ENCODE data around the gene PEBP1. TPM values are rescaled to one million over a fixed set of nuclear protein-coding genes. Genes with fewer than 3 reads are reported as not detected.

PEBP1 gene
- total RNA-seq, 1 donor from 2014 or later = 275 TPM

DNA sequence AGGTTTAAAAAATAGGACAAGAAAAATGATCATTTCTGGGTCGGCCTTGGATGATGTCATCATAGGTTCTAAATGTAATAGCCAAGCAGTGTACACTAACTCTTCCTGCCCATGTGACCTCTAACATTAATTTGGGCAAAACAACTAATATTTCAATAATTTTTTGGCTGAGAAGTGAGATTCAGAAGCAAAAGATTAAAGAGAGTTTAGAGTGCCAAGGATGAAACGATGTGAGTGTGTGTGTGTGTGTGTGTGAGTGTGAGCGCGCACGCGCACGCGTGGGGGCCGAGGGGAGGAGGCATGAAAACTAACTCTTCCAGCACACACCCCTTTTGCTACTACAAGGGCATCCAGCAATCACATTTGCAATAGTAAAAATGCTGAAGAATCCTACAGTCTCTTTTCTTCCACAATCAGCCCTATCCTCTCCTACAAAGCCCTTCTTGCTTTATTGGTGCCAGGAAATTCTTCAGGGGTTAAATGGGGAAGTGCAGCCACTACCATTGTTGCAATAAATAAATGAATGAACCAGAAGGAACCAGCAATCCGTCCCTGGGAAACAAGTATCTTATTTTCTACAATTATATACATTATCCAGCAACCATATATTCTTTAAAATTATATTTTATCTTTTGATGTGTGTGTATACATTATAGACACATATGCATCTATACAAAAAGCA lies 52.9 kb downstream of the PEBP1 start:
- DNase-seq (ENCODE audit: low spot score in 2 of 2) (no peak), FAIRE-seq (no peak)

DNA sequence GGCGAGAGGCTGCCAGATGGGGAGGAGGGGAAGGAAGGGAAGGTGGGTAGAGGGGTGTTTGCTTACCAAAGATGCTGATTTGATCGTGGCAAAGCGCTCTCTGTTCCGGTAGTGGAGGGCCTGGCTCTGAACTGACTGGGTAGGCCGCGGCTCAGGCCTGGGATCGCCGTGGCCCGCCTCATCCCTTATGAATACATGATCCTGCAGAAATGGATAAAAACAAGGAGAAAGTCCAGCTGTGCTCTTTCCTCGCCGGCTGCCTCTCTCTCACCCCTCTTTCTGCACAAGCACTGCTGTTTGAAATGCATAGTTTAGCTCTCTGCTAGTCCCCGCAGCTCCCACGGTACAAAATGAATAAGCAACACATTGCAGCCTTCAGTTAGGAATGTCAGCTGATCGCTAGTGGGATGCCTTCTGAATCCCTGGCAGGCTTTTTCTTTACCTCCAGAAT lies 53.8 kb downstream of the PEBP1 start:
- DNase-seq (ENCODE audit: low spot score in 2 of 2) = no peak
- no peak for FAIRE-seq

- no peak for FAIRE-seq
- DNase-seq (ENCODE audit: low spot score in 2 of 2) = peak in 1 of 2 donors; percentile 17
These were observed 54.3 kb downstream of the PEBP1 start for GRCh38 chr12:118190266-118190665.

DNA sequence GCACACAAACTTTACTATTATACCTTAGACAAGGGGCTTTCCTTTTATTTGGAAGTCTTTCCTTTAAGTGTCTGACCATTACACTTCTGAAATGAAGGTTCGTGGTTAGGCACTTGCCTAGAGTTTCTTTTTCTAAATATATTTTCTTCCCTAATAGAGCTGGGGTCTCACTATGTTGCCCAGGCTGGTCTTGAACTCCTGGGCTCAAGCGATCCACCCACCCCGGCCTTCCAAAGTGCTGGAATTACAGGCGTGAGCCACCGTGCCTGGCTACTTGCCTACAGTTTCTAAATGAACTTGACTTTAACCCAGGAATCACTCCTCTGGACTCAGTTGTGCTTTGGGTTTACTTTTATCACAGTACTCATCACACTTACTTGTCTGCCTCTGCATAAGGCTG lies 57.6 kb downstream of the PEBP1 start:
- DNase-seq (ENCODE audit: low spot score in 2 of 2) = no peak
- FAIRE-seq = no peak

DNA sequence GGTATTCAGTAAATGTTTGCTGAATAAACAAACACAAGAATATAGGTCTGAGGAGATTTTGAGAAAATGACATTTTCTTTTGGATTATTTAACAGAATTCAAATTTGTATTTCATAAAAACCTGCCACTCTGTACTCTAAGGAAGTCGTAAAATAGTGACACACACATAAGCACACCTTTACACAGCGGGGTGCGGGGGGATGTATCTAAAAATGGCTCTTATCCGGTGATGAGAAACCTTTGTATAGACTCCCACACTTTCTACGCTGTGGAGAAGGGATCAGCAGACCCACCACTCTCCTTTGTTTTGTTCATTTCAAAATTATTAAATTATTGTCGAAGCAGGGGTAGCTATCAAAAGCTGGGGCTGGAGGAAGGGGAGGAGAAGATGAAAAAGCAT lies 58.0 kb downstream of the PEBP1 start:
- FAIRE-seq = no peak
- DNase-seq (ENCODE audit: low spot score in 2 of 2) = no peak

Other genes with a start within 250 kb of the PEBP1 start
- 0.82 TPM for gene KSR2, start 167.1 kb upstream of the PEBP1 start, total RNA-seq
- gene RFC5, start 119.4 kb upstream of the PEBP1 start, total RNA-seq = 20.8 TPM
- gene WSB2, start 74.9 kb upstream of the PEBP1 start, total RNA-seq = 532 TPM
- 14.7 TPM for gene VSIG10, start 32.1 kb upstream of the PEBP1 start, total RNA-seq
- 61.1 TPM for gene TAOK3, start 236.8 kb downstream of the PEBP1 start, total RNA-seq
- 63.6 TPM for gene SUDS3, start 240.4 kb downstream of the PEBP1 start, total RNA-seq